Panc1 (cell line): ENCODE data around the gene VPS37B. TPM values are rescaled to one million over a fixed set of nuclear protein-coding genes. Genes with fewer than 3 reads are reported as not detected.

Experiments
- ATAC-seq: fragments of 200-7000 bp; cut with Tn5 transposase; 2 replicates; pipeline ENCODE4 v1.9.1; 2020; ENCODE audit warnings: mild to moderate bottlenecking, moderate library complexity
- BruUV-seq: library from RNA; stranded (reverse); fragments of 400-500 nt; replicated peaks from 2 replicates; lab custom pipeline; 2021; lab: Mats Ljungman, UMichigan
- CTCF ChIA-PET: fragments of 300-600 bp; sonication (Branson Sonifier 250); formaldehyde crosslinking; loops from one replicate; lab custom pipeline; 2022; ENCODE audit warnings: antibody characterized with exemption; lab: Charles Lee
- POLR2A ChIA-PET: fragments of 300-600 bp; sonication (Branson Sonifier 250); formaldehyde crosslinking; loops from one replicate; lab custom pipeline; 2022; ENCODE audit warnings: antibody characterized with exemption; lab: Charles Lee
- DNase-seq: peaks from one replicate; pipeline ENCODE4 v3.0.0-alpha.2; 2010; ENCODE audit warnings: low read depth, low spot score
- H3K27ac ChIP-seq: 2 replicates; pipeline ENCODE4 v1.5.1; 2011; ENCODE audit warnings: mild to moderate bottlenecking, low read length, inconsistent platforms
- H3K27me3 ChIP-seq: fragments of 200-500 bp; sonication (Bioruptor generic); 2 replicates; pipeline ENCODE4 v1.6.0; 2014; ENCODE audit warnings: low read length, inconsistent platforms; ENCODE audit not compliant: control insufficient read depth, insufficient read depth
- H3K36me3 ChIP-seq: fragments of 200-500 bp; sonication (Bioruptor generic); 2 replicates; pipeline ENCODE4 v1.5.1; 2014; ENCODE audit warnings: inconsistent platforms, mild to moderate bottlenecking, low read length, moderate library complexity; ENCODE audit not compliant: control insufficient read depth, insufficient read depth
- H3K4me1 ChIP-seq: 2 replicates; pipeline ENCODE4 v1.5.1; 2011; ENCODE audit warnings: inconsistent platforms, mild to moderate bottlenecking, low read length, moderate library complexity; ENCODE audit not compliant: control insufficient read depth, insufficient read depth
- H3K4me3 ChIP-seq, 2 experiments: 2 replicates each; pipeline ENCODE4 v1.5.1; 2011 to 2012; ENCODE audit warnings: low read depth in 2 of 2, low read length in 2 of 2, mild to moderate bottlenecking in 2 of 2, inconsistent platforms in 1 of 2, moderate library complexity in 1 of 2
- H3K9me3 ChIP-seq: fragments of 200-500 bp; sonication (Bioruptor generic); 2 replicates; pipeline ENCODE4 v1.5.1; 2014; ENCODE audit warnings: low read depth, mild to moderate bottlenecking, inconsistent platforms, low read length, moderate library complexity; ENCODE audit not compliant: control insufficient read depth, insufficient read depth
- CTCF ChIP-seq: fragments of 450-650 bp; IDR thresholded peaks from 2 replicates; pipeline ENCODE4 v1.5.1; 2017; ENCODE audit warnings: mild to moderate bottlenecking
- POLR2AphosphoS5 ChIP-seq: IDR thresholded peaks from 2 replicates; pipeline ENCODE4 v1.6.1; 2012; ENCODE audit warnings: mild to moderate bottlenecking, low read depth, low read length, moderate library complexity
- REST ChIP-seq, 2 experiments: IDR thresholded peaks; 2 replicates each; pipeline ENCODE4 v1.6.1; 2011 to 2012; ENCODE audit warnings: low read depth in 2 of 2, control low read depth in 1 of 2, low read length in 1 of 2, mild to moderate bottlenecking in 1 of 2, moderate library complexity in 1 of 2; ENCODE audit not compliant: insufficient read depth in 1 of 2
- SIN3A ChIP-seq: IDR thresholded peaks from 2 replicates; pipeline ENCODE4 v1.6.1; 2012; ENCODE audit warnings: low read depth, mild to moderate bottlenecking, low read length, moderate library complexity, borderline replicate concordance; ENCODE audit not compliant: insufficient read depth
- TCF7L2 ChIP-seq: IDR thresholded peaks from 2 replicates; pipeline ENCODE4 v1.6.1; 2011; ENCODE audit warnings: mild to moderate bottlenecking, low read depth, low read length, inconsistent platforms
- in situ Hi-C: cut with HindIII; loops from 2 replicates; pipeline ENCODE4 v1.10.0; 2016; ENCODE audit warnings: low sequenced_read_pairs, low pct_unique_long_range_greater_than_20kb
- intact Hi-C: fragments of 100-400 bp; cut with micrococcal nuclease; formaldehyde crosslinking; loops from one replicate; pipeline ENCODE4 v1.10.0; 2022; ENCODE audit not compliant: unreplicated experiment
- total RNA-seq: library from RNA; stranded (reverse); gene quantifications from one replicate; pipeline ENCODE4 v1.2.1, GENCODE V29; 2021; ENCODE audit not compliant: unreplicated experiment

VPS37B gene
- total RNA-seq, 1 experiment from 2014 or later, result 76.7 TPM

- peak overlapping the region; percentile 86 for H3K27ac ChIP-seq
Measured at GRCh38 chr12:122860040-122860853, 35.7 kb downstream of the VPS37B start.

More at GRCh38 chr12:122860040-122860853, 35.7 kb downstream of the VPS37B start:
- no TSS peak for BruUV-seq
- Histone ChIP-seq H3K27me3 (no peaks in the 10 kb centered on the region), H3K9me3 (no peaks in the 10 kb centered on the region), H3K4me3 (no peak overlapping the region), H3K4me1 (peaks cover 42% of the 10 kb centered on the region), H3K36me3 (no peaks in the 10 kb centered on the region; the same call in none of the 2 replicates)
- ATAC-seq (peak; percentile 76), DNase-seq (peak; percentile 47)
- intact Hi-C loops, result loop anchor here (2.0 kb wide), 1 partner anchor 99 kb away; no protein-coding TSS in a partner anchor
- TF ChIP-seq SIN3A (no peak), TCF7L2 (no peak), POLR2AphosphoS5 (peak; percentile 57), CTCF (peak; percentile 94), REST (IDR thresholded peaks at IDR 0.05; ENCODE audit: insufficient read depth in 1 of 2, low read depth in 2 of 2, low read length in 1 of 2) (0 out of 4 replicates have a peak, but pooled peaks of 1 of the 2 experiments have one; percentile 41)
- in situ Hi-C loops, result no loop called here
- ChIA-PET POLR2A (interaction anchor here (0.5 to 0.8 kb wide), 2 partner anchors 26 to 93 kb away, joined by 3 to 7 read pairs; no protein-coding TSS in a partner anchor), CTCF (interaction anchor here (0.5 to 3.2 kb wide), 14 partner anchors 9 to 122 kb away, joined by 3 to 21 read pairs (median 4); no protein-coding TSS in a partner anchor)
